Pancreas (tissue), 10 donors: Measurements from ENCODE around the gene EVPL. TPM values are rescaled to one million over a fixed set of nuclear protein-coding genes. Genes with fewer than 3 reads are reported as not detected.

Experiments
- ATAC-seq, 4 donors: fragments of 200-7000 bp; cut with Tn5 transposase; one replicate each; pipeline versions ENCODE4 v1.8.0 to v1.9.1; 2020; ENCODE audit warnings: mild to moderate bottlenecking in 4 of 4, moderate library complexity in 4 of 4
- DNase-seq, 6 donors: peaks; one replicate each; pipeline ENCODE4 v3.0.0-alpha.2; 2020
- FAIRE-seq: peaks from 2 replicates; lab custom pipeline; 2012; peaks lifted over from hg19 to GRCh38; lab: Jason Lieb, UNC
- H3K27ac ChIP-seq, 4 donors: fragments of 200-600 bp; sonication (generic); 1 replicate in 3 of 4; 2 replicates in 1 of 4; pipeline versions ENCODE4 v1.5.0 to v1.8.0; 2020
- H3K27me3 ChIP-seq, 4 donors: fragments of 200-600 bp; one replicate each; pipeline ENCODE4 v1.8.0; 2021
- H3K36me3 ChIP-seq, 3 donors: fragments of 200-600 bp; sonication (generic) in 1 of 3; one replicate each; pipeline versions ENCODE4 v1.5.0 to v1.8.0; 2020 to 2021
- H3K4me1 ChIP-seq, 3 donors: fragments of 200-600 bp; one replicate each; pipeline ENCODE4 v1.8.0; 2021
- H3K4me3 ChIP-seq, 4 donors: fragments of 200-600 bp; sonication (generic) in 2 of 4; one replicate each; pipeline versions ENCODE4 v1.5.0 to v1.8.0; 2020 to 2021
- H3K9me3 ChIP-seq, 4 donors: fragments of 200-600 bp; one replicate each; pipeline ENCODE4 v1.8.0; 2021
- WGBS, 2 donors: extraction: QIAGEN DNeasy Blood & Tissue Kit; methylation state at CpG; one replicate each; pipeline ENCODE4 v1.1.7; 2013; 5-methylcytosine and 5-hydroxymethylcytosine counted together
- intact Hi-C, 3 donors: fragments of 100-400 bp; cut with DNase I; formaldehyde crosslinking; loops; one replicate each; pipeline versions ENCODE4 v1.11.1 to v1.14.2; 2022
- polyA plus RNA-seq, 2 donors: library from polyadenylated mRNA; stranded (reverse); fragments of 200-250 nt; gene quantifications; one replicate each; pipeline ENCODE4 v1.2.3, GENCODE V29; 2013
- total RNA-seq, 6 donors: library from RNA; stranded (reverse); fragmentation: NEBNext Ultra II Directional in 4 of 6; extraction: Animal tissue kit (Norgen Biotek cat#: 25700) in 4 of 6; gene quantifications; one replicate each; pipeline versions ENCODE4 v1.2.1 to v1.2.4, GENCODE V29; 2021 to 2023
- TF ChIP-seq, protein P1 (sequence below), 4 donors: fragments of 200-600 bp; sonication (generic) in 3 of 4; IDR thresholded peaks; one replicate each; pipeline versions ENCODE4 v1.5.0 to v1.8.0; 2021; ENCODE audit warnings: antibody characterized with exemption in 4 of 4
- donor health status: healthy with polysubstance abuse.
- donor health status: DM: no; HTN: no; CAD: no; lungs with moderate emphysema.
- donor health status: DM: no; HTN: no; CAD: no.
- donor health status: control.
- donor health status: control.
- donor health status: Bipolar disorder and iron deficiency.
- donor health status: DM: yes; HTN: yes; CAD: no.
- donor health status: DM: no; HTN: no; CAD: no.
- donor health status: DM: no; HTN: no; CAD: no.
- donor health status: DM: yes; HTN: yes; CAD: no.

The EVPL gene
- total and polyA plus RNA-seq, 8 donors: 1.3 to 14.6 (median 3.3) TPM

DNA sequence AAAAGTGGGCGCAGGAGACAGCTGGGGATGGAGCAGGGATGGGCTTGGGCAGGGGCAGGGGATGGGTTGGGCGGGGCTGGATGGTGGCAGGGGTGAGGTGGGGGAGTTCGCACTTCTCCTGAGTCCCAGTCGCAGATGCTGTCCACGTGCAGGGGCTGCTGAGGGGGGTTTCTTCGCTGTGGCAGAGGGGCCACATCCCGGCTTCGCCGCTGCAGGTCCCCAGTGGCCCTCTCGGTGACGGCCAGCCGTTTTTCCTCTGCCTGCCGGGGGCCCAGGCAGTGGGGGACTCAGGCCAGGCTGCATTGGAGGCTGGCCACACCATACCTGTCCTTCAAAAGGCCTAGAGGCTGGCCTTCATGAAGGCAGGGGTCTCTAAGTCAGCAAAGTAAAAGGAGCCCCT lies 8.3 kb downstream of the EVPL start:
- Histone ChIP-seq H3K4me3 (no peak overlapping the region), H3K36me3 (no peaks in the 10 kb centered on the region), H3K9me3 (no peaks in the 10 kb centered on the region), H3K27me3 (no peaks in the 10 kb centered on the region), H3K27ac (no peak overlapping the region), H3K4me1 (no peaks in the 10 kb centered on the region)
- DNase-seq (no peak), ATAC-seq (no peak), FAIRE-seq (no peak)
- TF ChIP-seq, protein P1, sequence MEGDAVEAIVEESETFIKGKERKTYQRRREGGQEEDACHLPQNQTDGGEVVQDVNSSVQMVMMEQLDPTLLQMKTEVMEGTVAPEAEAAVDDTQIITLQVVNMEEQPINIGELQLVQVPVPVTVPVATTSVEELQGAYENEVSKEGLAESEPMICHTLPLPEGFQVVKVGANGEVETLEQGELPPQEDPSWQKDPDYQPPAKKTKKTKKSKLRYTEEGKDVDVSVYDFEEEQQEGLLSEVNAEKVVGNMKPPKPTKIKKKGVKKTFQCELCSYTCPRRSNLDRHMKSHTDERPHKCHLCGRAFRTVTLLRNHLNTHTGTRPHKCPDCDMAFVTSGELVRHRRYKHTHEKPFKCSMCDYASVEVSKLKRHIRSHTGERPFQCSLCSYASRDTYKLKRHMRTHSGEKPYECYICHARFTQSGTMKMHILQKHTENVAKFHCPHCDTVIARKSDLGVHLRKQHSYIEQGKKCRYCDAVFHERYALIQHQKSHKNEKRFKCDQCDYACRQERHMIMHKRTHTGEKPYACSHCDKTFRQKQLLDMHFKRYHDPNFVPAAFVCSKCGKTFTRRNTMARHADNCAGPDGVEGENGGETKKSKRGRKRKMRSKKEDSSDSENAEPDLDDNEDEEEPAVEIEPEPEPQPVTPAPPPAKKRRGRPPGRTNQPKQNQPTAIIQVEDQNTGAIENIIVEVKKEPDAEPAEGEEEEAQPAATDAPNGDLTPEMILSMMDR (IDR thresholded peaks at IDR 0.05): no peak
- 87 to 90% methylated on average over 13 of the region's 13 CpGs for WGBS, 2 donors
- intact Hi-C loops: loop anchor here in 1 of 3 donors (5.0 kb wide), 1 partner anchor 264 kb away; no protein-coding TSS in a partner anchor

DNA sequence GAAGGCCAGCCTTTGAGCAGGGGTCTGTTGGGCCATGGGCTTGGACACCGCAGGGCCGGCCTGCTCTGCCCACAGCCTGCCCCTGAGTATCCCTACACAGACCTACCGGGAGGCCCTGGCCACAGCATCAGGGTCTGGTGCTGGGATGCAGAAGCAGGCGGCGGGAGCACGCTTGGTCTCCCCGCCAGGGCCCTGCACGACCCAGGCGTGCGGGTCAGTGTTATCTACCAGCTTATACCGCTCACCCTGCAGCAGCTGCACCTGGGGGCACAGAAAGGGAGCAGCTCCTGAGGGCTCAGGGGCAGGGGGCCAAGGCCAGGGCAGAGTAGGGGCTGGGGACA lies 8.8 kb downstream of the EVPL start:
- WGBS, 2 donors: 85% methylated on average over 11 of the region's 11 CpGs
- Histone ChIP-seq H3K36me3 (no peaks in the 10 kb centered on the region), H3K27ac (no peak overlapping the region), H3K9me3 (no peaks in the 10 kb centered on the region), H3K27me3 (no peaks in the 10 kb centered on the region), H3K4me1 (no peaks in the 10 kb centered on the region), H3K4me3 (no peak overlapping the region)
- intact Hi-C loops: loop anchor here in 1 of 3 donors (5.0 kb wide), 1 partner anchor 264 kb away; no protein-coding TSS in a partner anchor
- FAIRE-seq: no peak
- no peak for ATAC-seq
- DNase-seq: no peak
- TF ChIP-seq, protein P1 (IDR thresholded peaks at IDR 0.05): no peak

DNA sequence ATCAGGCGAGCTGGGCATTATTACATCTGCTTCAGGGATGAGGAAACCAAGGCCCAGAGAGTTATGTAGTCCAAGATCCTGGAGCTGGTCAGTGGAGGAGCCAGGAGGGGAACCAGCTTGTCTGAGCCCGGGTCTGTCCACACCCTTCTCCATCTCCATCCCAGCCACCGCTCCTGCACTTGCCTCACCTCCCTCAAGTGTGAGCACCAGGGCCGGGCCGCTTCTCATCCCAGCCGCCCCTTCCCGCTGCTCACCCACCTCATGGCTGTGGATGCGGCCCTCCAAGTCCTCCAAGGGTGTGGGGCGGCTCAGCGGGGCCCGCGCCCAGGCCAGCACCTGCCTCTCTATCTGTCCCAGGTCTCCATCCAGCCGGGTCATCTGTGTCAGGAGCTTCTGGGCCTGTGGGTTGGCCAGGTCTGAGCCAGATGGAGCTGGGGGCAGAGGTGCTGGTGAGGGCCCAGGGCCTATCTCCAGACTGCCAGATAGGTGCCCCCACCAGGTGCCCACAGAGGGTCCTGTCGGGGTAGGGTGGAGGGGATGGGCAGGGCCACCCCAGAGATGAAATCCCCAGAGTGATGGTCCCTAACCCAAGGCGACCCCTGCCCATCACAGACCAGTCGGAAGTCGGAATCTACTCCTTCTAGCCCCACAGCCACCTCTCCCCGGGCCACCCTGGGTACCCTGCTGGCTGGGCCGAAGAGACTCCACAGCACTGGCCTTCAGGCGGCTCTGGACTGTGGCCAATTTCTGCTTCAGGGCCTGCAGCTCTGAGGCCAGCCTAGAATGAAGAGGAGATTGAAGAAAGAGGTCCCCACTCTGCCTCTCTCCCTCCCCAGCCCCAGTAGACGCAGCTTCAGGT lies 9.4 kb downstream of the EVPL start:
- no peaks in the 10 kb centered on the region for H3K9me3 ChIP-seq
- no peak for ATAC-seq
- 78 to 85% methylated on average over 20 to 21 of the region's 21 CpGs for WGBS, 2 donors
- no peaks in the 10 kb centered on the region for H3K4me1 ChIP-seq
- no peak for DNase-seq
- no peak for FAIRE-seq
- no peaks in the 10 kb centered on the region for H3K27me3 ChIP-seq
- no peak overlapping the region for H3K4me3 ChIP-seq
- intact Hi-C loops: loop anchor here in 1 of 3 donors (5.0 kb wide), 1 partner anchor 265 kb away; no protein-coding TSS in a partner anchor
- H3K36me3 ChIP-seq: no peaks in the 10 kb centered on the region
- no peak overlapping the region for H3K27ac ChIP-seq
- TF ChIP-seq, protein P1 (IDR thresholded peaks at IDR 0.05): no peak

DNA sequence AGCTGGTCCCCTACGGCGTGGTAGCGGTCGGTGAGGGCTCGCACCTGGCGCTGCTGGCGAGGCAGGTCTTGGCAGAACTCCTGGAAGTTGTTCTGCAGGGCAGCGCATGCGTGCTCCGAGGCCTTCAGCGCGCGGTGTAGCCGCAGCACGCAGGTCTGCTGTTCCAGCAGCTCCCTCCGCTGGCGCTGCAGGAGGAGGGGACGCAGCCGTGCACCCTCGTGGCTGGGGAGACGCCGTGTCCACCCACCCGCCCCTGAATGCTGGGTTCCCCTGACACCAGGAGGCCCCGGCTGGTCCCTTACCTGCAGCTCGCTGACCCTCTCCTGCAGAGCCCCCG lies 12.2 kb downstream of the EVPL start:
- TF ChIP-seq, protein P1 (IDR thresholded peaks at IDR 0.05): no peak
- intact Hi-C loops: loop anchor here in 1 of 3 donors (5.0 kb wide), 1 partner anchor 267 kb away; no protein-coding TSS in a partner anchor
- no peak overlapping the region for H3K4me3 ChIP-seq
- no peaks in the 10 kb centered on the region for H3K27me3 ChIP-seq
- FAIRE-seq (no peak), ATAC-seq (peak; percentile 7 to 44 (median 14)), DNase-seq (peak in 1 of 6 donors; percentile 41)
- no peaks in the 10 kb centered on the region for H3K36me3 ChIP-seq
- no peaks in the 10 kb centered on the region for H3K4me1 ChIP-seq
- WGBS, 2 donors: 85 to 86% methylated on average over 24 to 26 of the region's 26 CpGs
- H3K9me3 ChIP-seq: no peaks in the 10 kb centered on the region
- no peak overlapping the region for H3K27ac ChIP-seq
